BE2C (cell line): ENCODE results near the gene CKMT2.

Experiments used
- DNase-seq: peaks from one replicate; pipeline ENCODE4 v3.0.0-alpha.2; 2020
- H3K27me3 ChIP-seq: fragments of 250-450 bp; sonication (Bioruptor Pico); 2 replicates; pipeline ENCODE4 v1.5.1; 2020; ENCODE audit warnings: mild to moderate bottlenecking
- H3K36me3 ChIP-seq: fragments of 250-450 bp; sonication (Bioruptor Pico); 2 replicates; pipeline ENCODE4 v1.5.1; 2020; ENCODE audit warnings: mild to moderate bottlenecking
- H3K4me1 ChIP-seq: fragments of 250-450 bp; sonication (Bioruptor Pico); 2 replicates; pipeline ENCODE4 v1.5.1; 2020
- H3K4me3 ChIP-seq: 2 replicates; pipeline ENCODE4 v1.5.1; 2011; ENCODE audit warnings: low read depth, low read length
- H3K9me3 ChIP-seq: fragments of 250-450 bp; sonication (Bioruptor Pico); 2 replicates; pipeline ENCODE4 v1.5.1; 2020
- TF ChIP-seq, protein P1 (sequence below): IDR thresholded peaks from 2 replicates; pipeline ENCODE4 v1.5.1; 2012; ENCODE audit warnings: mild to moderate bottlenecking, low read depth, low read length

The CKMT2 gene

DNA sequence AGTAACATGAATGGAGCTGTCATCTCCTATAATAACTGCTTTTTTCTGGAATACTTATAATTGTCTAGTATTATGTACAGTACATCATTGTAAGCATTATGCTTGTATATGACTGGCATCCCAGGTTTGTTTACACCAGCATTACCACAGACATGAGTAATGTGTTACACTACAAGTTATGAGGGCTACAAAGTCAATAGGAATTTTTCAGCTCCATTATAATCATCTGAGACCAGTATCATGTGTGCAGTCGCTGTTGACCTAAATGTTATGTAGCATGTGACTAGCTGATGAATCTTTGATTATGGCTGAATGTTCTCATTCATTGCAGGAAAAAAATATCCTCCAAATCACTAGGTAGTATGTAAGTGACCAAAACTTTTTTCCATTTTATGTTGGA is 70.4 kb downstream of the CKMT2 start:
- peaks cover 4% of the 10 kb centered on the region for H3K36me3 ChIP-seq
- TF ChIP-seq, protein P1, sequence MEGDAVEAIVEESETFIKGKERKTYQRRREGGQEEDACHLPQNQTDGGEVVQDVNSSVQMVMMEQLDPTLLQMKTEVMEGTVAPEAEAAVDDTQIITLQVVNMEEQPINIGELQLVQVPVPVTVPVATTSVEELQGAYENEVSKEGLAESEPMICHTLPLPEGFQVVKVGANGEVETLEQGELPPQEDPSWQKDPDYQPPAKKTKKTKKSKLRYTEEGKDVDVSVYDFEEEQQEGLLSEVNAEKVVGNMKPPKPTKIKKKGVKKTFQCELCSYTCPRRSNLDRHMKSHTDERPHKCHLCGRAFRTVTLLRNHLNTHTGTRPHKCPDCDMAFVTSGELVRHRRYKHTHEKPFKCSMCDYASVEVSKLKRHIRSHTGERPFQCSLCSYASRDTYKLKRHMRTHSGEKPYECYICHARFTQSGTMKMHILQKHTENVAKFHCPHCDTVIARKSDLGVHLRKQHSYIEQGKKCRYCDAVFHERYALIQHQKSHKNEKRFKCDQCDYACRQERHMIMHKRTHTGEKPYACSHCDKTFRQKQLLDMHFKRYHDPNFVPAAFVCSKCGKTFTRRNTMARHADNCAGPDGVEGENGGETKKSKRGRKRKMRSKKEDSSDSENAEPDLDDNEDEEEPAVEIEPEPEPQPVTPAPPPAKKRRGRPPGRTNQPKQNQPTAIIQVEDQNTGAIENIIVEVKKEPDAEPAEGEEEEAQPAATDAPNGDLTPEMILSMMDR, result no peak
- H3K4me1 ChIP-seq, result peaks cover 3% of the 10 kb centered on the region; the same call in 1 of the 2 replicates
- no peak overlapping the region for H3K4me3 ChIP-seq
- H3K9me3 ChIP-seq, result no peaks in the 10 kb centered on the region
- H3K27me3 ChIP-seq, result no peaks in the 10 kb centered on the region
- no peak for DNase-seq

- Histone ChIP-seq H3K4me3 (no peak overlapping the region), H3K27me3 (no peaks in the 10 kb centered on the region), H3K9me3 (no peaks in the 10 kb centered on the region), H3K36me3 (no peaks in the 10 kb centered on the region), H3K4me1 (peaks cover 10% of the 10 kb centered on the region)
- TF ChIP-seq, protein P1, result no peak
- no peak for DNase-seq
Measured at GRCh38 chr5:81305785-81306184, 72.7 kb downstream of the CKMT2 start.

DNA sequence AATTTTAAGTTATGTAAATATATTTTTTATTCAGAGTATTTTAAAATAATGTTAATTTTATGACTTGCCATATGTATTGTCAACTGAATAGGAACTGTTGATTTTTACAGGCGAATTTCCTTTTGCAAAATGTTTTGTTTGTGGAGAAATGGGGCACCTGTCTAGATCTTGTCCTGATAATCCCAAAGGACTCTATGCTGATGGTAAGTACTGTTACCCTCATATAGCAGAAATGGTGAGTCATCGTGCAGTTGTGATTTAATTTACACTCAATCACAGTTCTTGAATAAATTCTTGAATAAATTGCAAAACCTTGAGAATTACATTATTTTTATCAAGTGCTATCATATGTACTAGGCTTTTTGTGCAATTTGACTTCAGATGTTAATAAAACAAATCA is 75.7 kb downstream of the CKMT2 start:
- no peak overlapping the region for H3K4me3 ChIP-seq
- H3K4me1 ChIP-seq, result peaks cover 10% of the 10 kb centered on the region
- H3K9me3 ChIP-seq, result no peaks in the 10 kb centered on the region
- no peaks in the 10 kb centered on the region for H3K27me3 ChIP-seq
- DNase-seq, result no peak
- TF ChIP-seq, protein P1, result no peak
- H3K36me3 ChIP-seq, result peaks cover 4% of the 10 kb centered on the region; the same call in 1 of the 2 replicates

DNA sequence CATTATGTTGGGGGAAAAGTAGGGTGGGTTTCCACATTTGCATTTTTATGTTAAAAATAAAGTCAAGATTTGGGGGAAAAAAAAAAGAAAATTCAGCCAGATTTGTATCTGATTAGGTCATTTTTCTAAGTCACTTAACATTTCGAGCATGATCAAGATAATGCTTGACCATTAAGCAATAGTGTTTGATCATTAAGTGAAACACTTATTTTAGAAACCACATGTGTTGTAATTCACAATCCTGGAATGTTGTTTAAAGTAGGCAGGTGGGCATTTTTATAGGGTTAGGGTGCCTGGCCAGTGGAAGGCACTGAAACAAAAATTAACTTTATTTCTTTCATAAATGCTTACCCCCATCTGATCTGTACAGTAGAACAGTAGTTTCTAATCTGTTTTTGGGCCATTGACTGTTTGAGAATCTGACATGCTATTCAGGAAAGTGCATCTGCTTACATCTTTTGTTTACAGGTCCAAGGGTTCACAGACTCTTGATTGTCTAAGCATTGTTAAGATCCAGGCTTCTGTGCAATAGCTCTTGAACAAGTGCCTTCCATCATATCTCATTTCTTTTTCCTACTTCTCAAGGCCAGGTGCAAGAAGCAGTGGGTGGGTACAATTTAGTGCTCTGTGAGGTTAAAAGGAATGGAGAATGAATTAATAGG is 77.4 kb downstream of the CKMT2 start:
- H3K4me1 ChIP-seq, result peaks cover 10% of the 10 kb centered on the region
- H3K36me3 ChIP-seq, result peaks cover 4% of the 10 kb centered on the region; the same call in 1 of the 2 replicates
- TF ChIP-seq, protein P1, result no peak
- H3K4me3 ChIP-seq, result no peak overlapping the region
- H3K9me3 ChIP-seq, result no peaks in the 10 kb centered on the region
- DNase-seq, result no peak
- H3K27me3 ChIP-seq, result no peaks in the 10 kb centered on the region

GRCh38 chr5:81313278-81313677 is 80.2 kb downstream of the CKMT2 start:
- no peaks in the 10 kb centered on the region for H3K27me3 ChIP-seq
- H3K4me3 ChIP-seq, result no peak overlapping the region
- DNase-seq, result no peak
- TF ChIP-seq, protein P1, result no peak
- peaks cover 10% of the 10 kb centered on the region for H3K4me1 ChIP-seq
- H3K9me3 ChIP-seq, result no peaks in the 10 kb centered on the region
- peaks cover 4% of the 10 kb centered on the region; the same call in 1 of the 2 replicates for H3K36me3 ChIP-seq

DNA sequence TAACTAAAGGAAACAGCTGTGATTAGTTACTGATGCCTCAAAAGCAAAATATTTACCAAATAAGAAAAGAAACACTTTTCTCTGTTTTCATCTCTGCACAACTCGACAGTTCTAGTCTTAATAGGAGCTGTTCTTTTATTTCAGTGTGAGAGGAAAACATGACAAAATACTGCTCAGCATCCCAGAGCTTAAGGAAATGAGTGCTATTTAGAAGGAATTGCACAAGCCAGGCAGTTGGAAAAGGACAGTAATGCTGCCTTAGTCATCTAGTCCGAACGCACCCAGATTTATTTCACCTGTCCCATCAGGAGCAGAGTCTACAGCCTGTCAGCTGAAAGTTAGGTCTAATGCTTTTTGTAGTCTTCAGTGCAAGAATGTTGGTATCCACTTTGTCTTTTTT is 80.6 kb downstream of the CKMT2 start:
- Histone ChIP-seq H3K36me3 (peaks cover 4% of the 10 kb centered on the region; the same call in 1 of the 2 replicates), H3K4me3 (no peak overlapping the region), H3K9me3 (no peaks in the 10 kb centered on the region), H3K4me1 (peaks cover 10% of the 10 kb centered on the region), H3K27me3 (no peaks in the 10 kb centered on the region)
- TF ChIP-seq, protein P1, result no peak
- no peak for DNase-seq
